Endothelial cell of umbilical vein (primary cell): ENCODE measurements around the gene TWF2.

Experiments
- CTCF ChIP-seq, 2 donors: IDR thresholded peaks; 1 replicate in 1 of 2; 2 replicates in 1 of 2; pipeline ENCODE4 v1.5.1; 2011; ENCODE audit warnings: low read length in 2 of 2, mild to moderate bottlenecking in 2 of 2, moderate library complexity in 2 of 2, control low read depth in 1 of 2, inconsistent platforms in 1 of 2, low read depth in 1 of 2; ENCODE audit not compliant: insufficient read depth in 1 of 2; ENCODE audit errors: extremely low read depth in 1 of 2
- EZH2 ChIP-seq: IDR thresholded peaks from 2 replicates; pipeline ENCODE4 v1.6.1; 2012; ENCODE audit warnings: borderline replicate concordance, low read depth, mild to moderate bottlenecking, moderate library complexity, low read length, inconsistent platforms; ENCODE audit not compliant: severe bottlenecking
- FOS ChIP-seq: IDR thresholded peaks from 2 replicates; pipeline ENCODE4 v1.6.1; 2011; ENCODE audit warnings: mild to moderate bottlenecking, low read length, moderate library complexity, borderline replicate concordance; ENCODE audit not compliant: insufficient read depth
- GATA2 ChIP-seq: IDR thresholded peaks from 2 replicates; pipeline ENCODE4 v1.7.0; 2011; ENCODE audit warnings: low read depth, mild to moderate bottlenecking, moderate library complexity, mixed read lengths, low read length; ENCODE audit not compliant: insufficient read length, insufficient read depth
- JUN ChIP-seq: IDR thresholded peaks from 2 replicates; pipeline ENCODE4 v1.6.1; 2011; ENCODE audit warnings: borderline replicate concordance, low read depth; ENCODE audit not compliant: insufficient read length, insufficient read depth
- MAX ChIP-seq: IDR thresholded peaks from 2 replicates; pipeline ENCODE4 v1.6.1; 2011; ENCODE audit not compliant: insufficient read depth, insufficient read length
- MYC ChIP-seq: IDR thresholded peaks from one replicate; pipeline ENCODE4 v1.6.1; 2011; ENCODE audit warnings: mild to moderate bottlenecking, low read depth, low read length
- POLR2A ChIP-seq: IDR thresholded peaks from 2 replicates; pipeline ENCODE4 v1.6.1; 2012; ENCODE audit warnings: low read depth, mild to moderate bottlenecking, control low read depth, low read length
- POLR2AphosphoS5 ChIP-seq: IDR thresholded peaks from 2 replicates; pipeline ENCODE4 v1.6.1; 2012; ENCODE audit warnings: low read depth, mild to moderate bottlenecking, control low read depth, low read length, moderate library complexity; ENCODE audit not compliant: insufficient read depth

- TF ChIP-seq POLR2AphosphoS5 (no peak), CTCF (IDR thresholded peaks at IDR 0.05; ENCODE audit: extremely low read depth in 1 of 2, insufficient read depth in 1 of 2, low read depth in 1 of 2, low read length in 2 of 2) (no peak), EZH2 (no peak), POLR2A (no peak), MAX (no peak), JUN (no peak), MYC (no peak), GATA2 (no peak), FOS (no peak)
Observed at GRCh38 chr3:52248165-52248541, 9.2 kb upstream of the TWF2 start.
